ENCODE measurements around the gene MYO18A. TPM values are rescaled to one million over a fixed set of nuclear protein-coding genes. Genes with fewer than 3 reads are reported as not detected.

Gene MYO18A
- total RNA-seq, 1 experiment from 2014 or later = 24.0 TPM

GRCh38 chr17:29054835-29055234 is 125.4 kb downstream of the MYO18A start:
- CTCF ChIA-PET = interaction anchor here (0.7 kb wide), 1 partner anchor 21 kb away, joined by 3 read pairs; no protein-coding TSS in a partner anchor
- H3K4me1 Mint-ChIP-seq (ENCODE audit: insufficient read depth, unreplicated experiment) = no peaks in the 10 kb centered on the region
- no peaks in the 10 kb centered on the region for H3K9me3 Mint-ChIP-seq (ENCODE audit: unreplicated experiment)
- BruUV-seq (replicated peaks) = no TSS peak
- no peak for TF ChIP-seq CTCF (IDR thresholded peaks at IDR 0.05; ENCODE audit: unreplicated experiment)
- POLR2A ChIA-PET = no interaction called here
- H3K36me3 Mint-ChIP-seq (ENCODE audit: insufficient read depth, unreplicated experiment) = no peaks in the 10 kb centered on the region
- DNase-seq (ENCODE audit: unreplicated experiment) = no peak
- peaks cover 45% of the 10 kb centered on the region for H3K27me3 Mint-ChIP-seq (ENCODE audit: insufficient read depth, unreplicated experiment)
- no peak overlapping the region for H3K4me3 Mint-ChIP-seq (ENCODE audit: unreplicated experiment)
- H3K27ac Mint-ChIP-seq (ENCODE audit: low read depth, unreplicated experiment) = no peak overlapping the region
- intact Hi-C loops (cut with micrococcal nuclease) = no loop called here

GRCh38 chr17:29051731-29052130 is 128.5 kb downstream of the MYO18A start:
- no TSS peak for BruUV-seq (replicated peaks)
- ChIA-PET POLR2A (no interaction called here), CTCF (interaction anchor here (1.2 kb wide), 1 partner anchor 87 kb away, joined by 3 read pairs; no protein-coding TSS in a partner anchor)
- Mint-ChIP-seq H3K4me3 (ENCODE audit: unreplicated experiment) (no peak overlapping the region), H3K27ac (ENCODE audit: low read depth, unreplicated experiment) (no peak overlapping the region), H3K9me3 (ENCODE audit: unreplicated experiment) (no peaks in the 10 kb centered on the region), H3K4me1 (ENCODE audit: insufficient read depth, unreplicated experiment) (no peaks in the 10 kb centered on the region), H3K27me3 (ENCODE audit: insufficient read depth, unreplicated experiment) (peaks cover 52% of the 10 kb centered on the region), H3K36me3 (ENCODE audit: insufficient read depth, unreplicated experiment) (no peaks in the 10 kb centered on the region)
- no peak for DNase-seq (ENCODE audit: unreplicated experiment)
- no peak for TF ChIP-seq CTCF (IDR thresholded peaks at IDR 0.05; ENCODE audit: unreplicated experiment)
- intact Hi-C loops (cut with micrococcal nuclease) = no loop called here

GRCh38 chr17:29051194-29051593 is 129.0 kb downstream of the MYO18A start:
- no peaks in the 10 kb centered on the region for H3K9me3 Mint-ChIP-seq (ENCODE audit: unreplicated experiment)
- ChIA-PET CTCF (interaction anchor here (0.6 to 1.2 kb wide), 2 partner anchors 8 to 87 kb away, joined by 3 to 4 read pairs; no protein-coding TSS in a partner anchor), POLR2A (no interaction called here)
- no peaks in the 10 kb centered on the region for H3K4me1 Mint-ChIP-seq (ENCODE audit: insufficient read depth, unreplicated experiment)
- H3K4me3 Mint-ChIP-seq (ENCODE audit: unreplicated experiment) = no peak overlapping the region
- H3K27me3 Mint-ChIP-seq (ENCODE audit: insufficient read depth, unreplicated experiment) = peaks cover 52% of the 10 kb centered on the region
- no peaks in the 10 kb centered on the region for H3K36me3 Mint-ChIP-seq (ENCODE audit: insufficient read depth, unreplicated experiment)
- no TSS peak for BruUV-seq (replicated peaks)
- no peak for DNase-seq (ENCODE audit: unreplicated experiment)
- no peak for TF ChIP-seq CTCF (IDR thresholded peaks at IDR 0.05; ENCODE audit: unreplicated experiment)
- no peak overlapping the region for H3K27ac Mint-ChIP-seq (ENCODE audit: low read depth, unreplicated experiment)
- intact Hi-C loops (cut with micrococcal nuclease) = no loop called here

GRCh38 chr17:29050176-29050575 is 130.0 kb downstream of the MYO18A start:
- H3K27me3 Mint-ChIP-seq (ENCODE audit: insufficient read depth, unreplicated experiment) = peaks cover 49% of the 10 kb centered on the region
- intact Hi-C loops (cut with micrococcal nuclease) = no loop called here
- no peak overlapping the region for H3K4me3 Mint-ChIP-seq (ENCODE audit: unreplicated experiment)
- no peaks in the 10 kb centered on the region for H3K4me1 Mint-ChIP-seq (ENCODE audit: insufficient read depth, unreplicated experiment)
- no TSS peak for BruUV-seq (replicated peaks)
- H3K27ac Mint-ChIP-seq (ENCODE audit: low read depth, unreplicated experiment) = no peak overlapping the region
- no peaks in the 10 kb centered on the region for H3K9me3 Mint-ChIP-seq (ENCODE audit: unreplicated experiment)
- POLR2A ChIA-PET = interaction anchor here (0.7 kb wide), 1 partner anchor 93 kb away, joined by 3 read pairs; no protein-coding TSS in a partner anchor
- no peak for TF ChIP-seq CTCF (IDR thresholded peaks at IDR 0.05; ENCODE audit: unreplicated experiment)
- H3K36me3 Mint-ChIP-seq (ENCODE audit: insufficient read depth, unreplicated experiment) = no peaks in the 10 kb centered on the region
- no peak for DNase-seq (ENCODE audit: unreplicated experiment)
- CTCF ChIA-PET = no interaction called here

Data from MCF 10A (cell line).